GM21367 (cell line): ENCODE measurements around the gene RPP25.
"Not testable (repeated sequence)": the region's sequence is repeated elsewhere in the genome, so short reads cannot be mapped to it uniquely, and the experiment has no call there.

Experiments used
- ATAC-seq: cut with Tn5 transposase; IDR thresholded peaks from one replicate; pipeline ENCODE4 v1.9.1; 2021; ENCODE audit not compliant: unreplicated experiment

Gene RPP25

GRCh38 chr15:74924525-74924924 lies 32.0 kb downstream of the RPP25 start:
- no peak for ATAC-seq

GRCh38 chr15:74920456-74920855 lies 36.1 kb downstream of the RPP25 start:
- no peak for ATAC-seq

DNA sequence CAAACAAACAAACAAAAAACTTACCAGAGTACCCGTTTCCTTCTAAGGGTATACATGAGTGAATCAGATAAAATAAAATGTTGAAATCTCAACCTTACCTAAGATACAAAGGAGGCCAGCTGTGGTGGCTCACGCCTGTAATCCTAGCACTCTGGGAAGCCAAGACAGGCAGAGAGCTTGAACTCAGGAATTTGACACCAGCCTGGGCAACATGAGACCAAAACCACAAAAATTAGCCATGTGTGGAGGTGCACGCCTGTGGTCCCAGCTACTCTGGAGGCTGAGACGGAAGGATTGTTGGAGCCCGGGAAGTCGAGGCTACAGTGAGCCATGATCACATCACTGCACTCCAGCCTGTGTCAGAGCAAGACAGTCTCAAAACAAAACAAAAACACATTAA lies 38.9 kb downstream of the RPP25 start:
- ATAC-seq: no peak

- not testable (repeated sequence) for ATAC-seq
Observed at GRCh38 chr15:74913799-74914198, 42.8 kb downstream of the RPP25 start.

DNA sequence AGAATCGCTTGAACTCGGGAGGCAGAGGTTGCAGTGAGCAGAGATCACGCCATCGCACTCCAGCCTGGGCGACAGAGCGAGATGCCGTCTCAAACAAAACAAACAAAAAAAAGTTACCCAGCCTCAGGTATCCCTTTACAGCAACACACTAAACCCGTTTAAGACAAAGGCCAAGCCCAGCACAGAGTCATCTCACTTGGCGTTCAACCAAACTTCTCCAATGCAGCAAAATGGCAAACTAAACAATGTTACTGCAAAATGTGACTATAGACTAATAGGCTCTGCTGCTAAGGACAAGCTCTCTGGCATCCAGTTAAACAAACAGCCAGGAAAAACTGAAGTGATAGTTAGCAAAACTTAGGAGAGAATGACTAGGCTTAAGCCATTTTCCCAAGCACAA lies 43.5 kb downstream of the RPP25 start:
- ATAC-seq: no peak

DNA sequence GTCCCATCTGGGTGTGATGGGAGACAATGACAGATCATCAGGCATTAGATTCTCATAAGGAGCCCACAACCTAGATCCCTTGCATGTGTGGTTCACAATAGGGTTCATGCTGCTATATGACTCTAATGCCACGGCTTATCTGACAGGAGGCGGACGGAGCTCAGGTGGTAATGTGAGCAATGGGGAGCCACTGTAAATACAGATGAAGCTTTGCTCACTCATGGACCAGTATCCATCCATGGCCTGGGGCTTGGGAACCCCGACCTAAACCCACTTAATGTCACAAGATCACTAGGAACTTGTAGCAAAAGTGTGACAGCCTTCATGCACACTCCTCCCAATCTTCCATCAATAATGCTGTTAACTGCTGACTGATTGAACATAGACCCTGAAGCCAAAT lies 47.9 kb downstream of the RPP25 start:
- ATAC-seq: no peak

DNA sequence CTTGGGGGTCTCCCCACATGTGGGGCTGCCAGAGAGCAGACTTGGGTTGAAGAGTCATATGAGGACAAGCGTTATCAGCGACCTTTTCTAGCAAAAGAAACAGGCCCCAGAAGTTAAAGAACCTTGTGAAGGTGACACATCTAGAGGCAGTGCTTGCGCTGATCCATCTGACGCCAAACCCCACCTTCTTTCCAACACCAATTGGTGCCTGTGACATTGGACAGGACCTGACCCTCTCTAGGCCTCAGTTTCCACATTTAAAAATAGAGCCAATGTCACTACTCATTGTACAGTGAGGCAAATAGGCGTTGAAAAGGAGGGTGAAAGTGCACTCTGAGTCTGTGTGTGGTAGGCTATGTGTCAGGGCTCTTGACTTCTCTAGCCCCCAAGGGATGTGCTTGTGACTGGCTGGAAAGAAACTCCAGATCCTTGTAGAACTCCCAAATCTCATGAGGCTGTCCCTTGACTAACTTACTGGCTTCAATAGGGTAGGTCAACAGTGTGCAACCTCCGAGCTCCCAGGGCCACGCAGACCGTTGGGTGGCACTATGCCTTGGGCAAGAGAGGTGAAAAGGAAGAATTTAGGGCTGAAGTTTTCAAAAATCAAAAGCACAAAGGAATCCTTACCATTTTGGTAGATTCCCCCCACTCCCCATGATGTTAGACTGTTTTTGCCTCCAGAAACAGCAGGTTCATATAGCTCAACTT lies 49.3 kb downstream of the RPP25 start:
- peak; percentile 15 for ATAC-seq

GRCh38 chr15:74906450-74907162 lies 50.0 kb downstream of the RPP25 start, which contains the start of gene FAM219B:
Gene FAM219B, minus strand, starts transcription at chr15:74906851. Its CDS starts 51 bp downstream, at chr15:74906800.
- ATAC-seq: peak; percentile 59

GRCh38 chr15:74906067-74906449 lies 50.5 kb downstream of the RPP25 start:
- ATAC-seq: no peak
